GM04503 (cell line): ENCODE data around the gene TMEM37.

Experiments used
- DNase-seq: peaks from one replicate; pipeline ENCODE4 v3.0.0-alpha.2; 2012; ENCODE audit warnings: low read depth

Gene TMEM37

GRCh38 chr2:119433636-119434327 is 2.1 kb downstream of the TMEM37 start:
- DNase-seq = no peak

- DNase-seq = no peak
These were observed 3.0 kb downstream of the TMEM37 start for GRCh38 chr2:119434664-119435063.

GRCh38 chr2:119435081-119435952 is 3.7 kb downstream of the TMEM37 start:
- no peak for DNase-seq

GRCh38 chr2:119435953-119436297 is 4.3 kb downstream of the TMEM37 start:
- DNase-seq = no peak

GRCh38 chr2:119436993-119437772 is 5.5 kb downstream of the TMEM37 start:
- no peak for DNase-seq

- DNase-seq = no peak
These were observed 6.5 kb downstream of the TMEM37 start for GRCh38 chr2:119438128-119438656.

- no peak for DNase-seq
These were observed 7.2 kb downstream of the TMEM37 start for GRCh38 chr2:119438726-119439284.

GRCh38 chr2:119439574-119440500 is 8.2 kb downstream of the TMEM37 start:
- no peak for DNase-seq

GRCh38 chr2:119440501-119440870 is 8.8 kb downstream of the TMEM37 start:
- DNase-seq = no peak

- no peak for DNase-seq
These were observed 9.2 kb downstream of the TMEM37 start for GRCh38 chr2:119440873-119441272.

GRCh38 chr2:119441376-119442225 is 9.9 kb downstream of the TMEM37 start:
- DNase-seq = no peak

- no peak for DNase-seq
These were observed 10.6 kb downstream of the TMEM37 start for GRCh38 chr2:119442226-119442619.

- DNase-seq = no peak
These were observed 11.2 kb downstream of the TMEM37 start for GRCh38 chr2:119442850-119443249.

GRCh38 chr2:119446037-119446436 is 14.4 kb downstream of the TMEM37 start:
- no peak for DNase-seq

- no peak for DNase-seq
These were observed 16.9 kb downstream of the TMEM37 start for GRCh38 chr2:119448427-119449141.

GRCh38 chr2:119449521-119449920 is 17.9 kb downstream of the TMEM37 start:
- no peak for DNase-seq

GRCh38 chr2:119451336-119452050 is 19.8 kb downstream of the TMEM37 start:
- no peak for DNase-seq

GRCh38 chr2:119453972-119454593 is 22.4 kb downstream of the TMEM37 start:
- DNase-seq = no peak
